Type B pancreatic cell (in vitro differentiated cells): Measurements from ENCODE around the gene PACRG. TPM values are rescaled to one million over a fixed set of nuclear protein-coding genes. Genes with fewer than 3 reads are reported as not detected.

Experiments used
- DNase-seq: peaks from one replicate; pipeline ENCODE4 v3.0.0; 2021; ENCODE audit warnings: mixed read lengths; ENCODE audit not compliant: unreplicated experiment; ENCODE audit errors: extremely low spot score
- H3K27ac Mint-ChIP-seq: 2 replicates; pipeline ENCODE4 v1.8.0; 2021; ENCODE audit warnings: mild to moderate bottlenecking, mixed read lengths
- H3K27me3 Mint-ChIP-seq: 2 replicates; pipeline ENCODE4 v1.8.0; 2021; ENCODE audit warnings: mixed read lengths
- H3K36me3 Mint-ChIP-seq: 2 replicates; pipeline ENCODE4 v1.8.0; 2021; ENCODE audit warnings: mixed read lengths
- H3K4me1 Mint-ChIP-seq: one replicate; pipeline ENCODE4 v1.8.0; 2021; ENCODE audit warnings: mixed read lengths; ENCODE audit not compliant: unreplicated experiment
- H3K4me3 Mint-ChIP-seq: 2 replicates; pipeline ENCODE4 v1.8.0; 2021; ENCODE audit warnings: mild to moderate bottlenecking, mixed read lengths
- H3K9me3 Mint-ChIP-seq: 2 replicates; pipeline ENCODE4 v1.8.0; 2021; ENCODE audit warnings: mixed read lengths
- CTCF ChIP-seq: fragments of 200-600 bp; sonication (generic); conservative IDR thresholded peaks from 2 replicates; pipeline ENCODE4 v1.5.0; 2021; ENCODE audit warnings: antibody characterized with exemption, mild to moderate bottlenecking
- total RNA-seq: library from RNA; stranded (reverse); gene quantifications from 2 replicates; pipeline ENCODE4 v1.2.1, GENCODE V29; 2021; ENCODE audit warnings: low replicate concordance

The PACRG gene
- total RNA-seq, 1 donor from 2014 or later, result 5.6 TPM

GRCh38 chr6:163121270-163121669 is 393.5 kb downstream of the PACRG start:
- Mint-ChIP-seq H3K9me3 (no peaks in the 10 kb centered on the region), H3K27me3 (no peaks in the 10 kb centered on the region), H3K27ac (no peak overlapping the region), H3K36me3 (no peaks in the 10 kb centered on the region), H3K4me3 (no peak overlapping the region), H3K4me1 (no peaks in the 10 kb centered on the region)
- no peak for DNase-seq
- TF ChIP-seq CTCF, result no peak

- no peaks in the 10 kb centered on the region for H3K36me3 Mint-ChIP-seq
- TF ChIP-seq CTCF, result no peak
- no peak for DNase-seq
- H3K27ac Mint-ChIP-seq, result no peak overlapping the region
- H3K27me3 Mint-ChIP-seq, result no peaks in the 10 kb centered on the region
- no peak overlapping the region for H3K4me3 Mint-ChIP-seq
- H3K9me3 Mint-ChIP-seq, result no peaks in the 10 kb centered on the region
- no peaks in the 10 kb centered on the region for H3K4me1 Mint-ChIP-seq
Observed at GRCh38 chr6:163122365-163122764, 394.6 kb downstream of the PACRG start.

- Mint-ChIP-seq H3K27me3 (no peaks in the 10 kb centered on the region), H3K9me3 (no peaks in the 10 kb centered on the region), H3K4me3 (no peak overlapping the region), H3K36me3 (no peaks in the 10 kb centered on the region), H3K4me1 (no peaks in the 10 kb centered on the region), H3K27ac (no peak overlapping the region)
- no peak for TF ChIP-seq CTCF
- no peak for DNase-seq
Observed at GRCh38 chr6:163123098-163123497, 395.3 kb downstream of the PACRG start.

- H3K36me3 Mint-ChIP-seq, result no peaks in the 10 kb centered on the region
- no peaks in the 10 kb centered on the region for H3K9me3 Mint-ChIP-seq
- H3K27ac Mint-ChIP-seq, result no peak overlapping the region
- no peak for DNase-seq
- H3K27me3 Mint-ChIP-seq, result no peaks in the 10 kb centered on the region
- H3K4me3 Mint-ChIP-seq, result no peak overlapping the region
- no peaks in the 10 kb centered on the region for H3K4me1 Mint-ChIP-seq
- TF ChIP-seq CTCF, result no peak
Observed at GRCh38 chr6:163126741-163127140, 399.0 kb downstream of the PACRG start.

GRCh38 chr6:163127587-163127986 is 399.8 kb downstream of the PACRG start:
- H3K27me3 Mint-ChIP-seq, result no peaks in the 10 kb centered on the region
- TF ChIP-seq CTCF, result no peak
- no peak overlapping the region for H3K4me3 Mint-ChIP-seq
- no peaks in the 10 kb centered on the region for H3K36me3 Mint-ChIP-seq
- DNase-seq, result no peak
- H3K27ac Mint-ChIP-seq, result no peak overlapping the region
- no peaks in the 10 kb centered on the region for H3K9me3 Mint-ChIP-seq
- no peaks in the 10 kb centered on the region for H3K4me1 Mint-ChIP-seq

- DNase-seq, result no peak
- Mint-ChIP-seq H3K9me3 (no peaks in the 10 kb centered on the region), H3K4me1 (no peaks in the 10 kb centered on the region), H3K36me3 (no peaks in the 10 kb centered on the region), H3K4me3 (no peak overlapping the region), H3K27ac (no peak overlapping the region), H3K27me3 (no peaks in the 10 kb centered on the region)
- TF ChIP-seq CTCF, result no peak
Observed at GRCh38 chr6:163128324-163128723, 400.6 kb downstream of the PACRG start.
